GM19438 (cell line): ENCODE data around the gene SPOCK2.
"Not testable (repeated sequence)": the region's sequence is repeated elsewhere in the genome, so short reads cannot be mapped to it uniquely, and the experiment has no call there.

ENCODE experiments used
- ATAC-seq: cut with Tn5 transposase; IDR thresholded peaks from one replicate; pipeline ENCODE4 v1.9.1; 2021; ENCODE audit warnings: low read depth; ENCODE audit not compliant: unreplicated experiment

The SPOCK2 gene, protein sequence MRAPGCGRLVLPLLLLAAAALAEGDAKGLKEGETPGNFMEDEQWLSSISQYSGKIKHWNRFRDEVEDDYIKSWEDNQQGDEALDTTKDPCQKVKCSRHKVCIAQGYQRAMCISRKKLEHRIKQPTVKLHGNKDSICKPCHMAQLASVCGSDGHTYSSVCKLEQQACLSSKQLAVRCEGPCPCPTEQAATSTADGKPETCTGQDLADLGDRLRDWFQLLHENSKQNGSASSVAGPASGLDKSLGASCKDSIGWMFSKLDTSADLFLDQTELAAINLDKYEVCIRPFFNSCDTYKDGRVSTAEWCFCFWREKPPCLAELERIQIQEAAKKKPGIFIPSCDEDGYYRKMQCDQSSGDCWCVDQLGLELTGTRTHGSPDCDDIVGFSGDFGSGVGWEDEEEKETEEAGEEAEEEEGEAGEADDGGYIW

GRCh38 chr10:72087969-72088888, at the start of gene SPOCK2:
TSS of gene SPOCK2 (minus strand) at chr10:72088551. CDS start at chr10:72088328, 223 bp downstream.
- no peak for ATAC-seq

DNA sequence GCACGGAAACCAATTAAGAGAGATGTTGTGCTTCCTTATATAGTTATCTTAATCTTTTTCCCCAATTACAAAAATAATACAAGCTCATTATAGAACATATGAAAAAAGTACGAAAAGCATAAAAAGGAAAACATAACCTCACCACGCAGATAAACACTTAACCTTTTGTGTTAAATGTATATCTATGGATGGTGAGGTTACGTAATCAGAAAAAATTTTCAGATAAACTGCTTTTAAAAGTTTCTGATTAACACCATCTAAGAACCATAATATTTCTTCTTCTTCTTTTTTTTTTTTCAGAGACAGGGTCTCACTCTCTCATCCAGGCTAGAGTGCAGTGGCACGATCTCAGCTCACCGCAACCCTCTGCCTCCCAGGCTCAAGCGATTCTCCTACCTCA, 49.2 kb upstream of the SPOCK2 start:
- no peak for ATAC-seq

DNA sequence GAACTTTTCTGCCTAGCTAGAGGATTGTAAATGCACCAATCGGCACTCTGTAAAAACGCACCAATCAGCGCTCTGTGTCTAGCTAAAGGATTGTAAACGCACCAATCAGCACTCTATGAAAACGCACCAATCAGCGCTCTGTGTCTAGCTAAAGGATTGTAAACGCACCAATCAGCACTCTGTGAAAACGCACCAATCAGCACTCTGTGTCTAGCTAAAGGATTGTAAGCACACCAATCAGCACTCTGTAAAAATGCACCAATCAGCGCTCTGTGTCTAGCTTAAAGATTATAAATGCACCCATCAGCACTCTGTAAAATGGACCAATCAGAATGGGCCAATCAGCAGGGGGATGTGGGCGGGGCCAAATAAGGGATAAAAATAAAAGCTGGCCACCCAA, 47.9 kb upstream of the SPOCK2 start:
- ATAC-seq, result not testable (repeated sequence)

DNA sequence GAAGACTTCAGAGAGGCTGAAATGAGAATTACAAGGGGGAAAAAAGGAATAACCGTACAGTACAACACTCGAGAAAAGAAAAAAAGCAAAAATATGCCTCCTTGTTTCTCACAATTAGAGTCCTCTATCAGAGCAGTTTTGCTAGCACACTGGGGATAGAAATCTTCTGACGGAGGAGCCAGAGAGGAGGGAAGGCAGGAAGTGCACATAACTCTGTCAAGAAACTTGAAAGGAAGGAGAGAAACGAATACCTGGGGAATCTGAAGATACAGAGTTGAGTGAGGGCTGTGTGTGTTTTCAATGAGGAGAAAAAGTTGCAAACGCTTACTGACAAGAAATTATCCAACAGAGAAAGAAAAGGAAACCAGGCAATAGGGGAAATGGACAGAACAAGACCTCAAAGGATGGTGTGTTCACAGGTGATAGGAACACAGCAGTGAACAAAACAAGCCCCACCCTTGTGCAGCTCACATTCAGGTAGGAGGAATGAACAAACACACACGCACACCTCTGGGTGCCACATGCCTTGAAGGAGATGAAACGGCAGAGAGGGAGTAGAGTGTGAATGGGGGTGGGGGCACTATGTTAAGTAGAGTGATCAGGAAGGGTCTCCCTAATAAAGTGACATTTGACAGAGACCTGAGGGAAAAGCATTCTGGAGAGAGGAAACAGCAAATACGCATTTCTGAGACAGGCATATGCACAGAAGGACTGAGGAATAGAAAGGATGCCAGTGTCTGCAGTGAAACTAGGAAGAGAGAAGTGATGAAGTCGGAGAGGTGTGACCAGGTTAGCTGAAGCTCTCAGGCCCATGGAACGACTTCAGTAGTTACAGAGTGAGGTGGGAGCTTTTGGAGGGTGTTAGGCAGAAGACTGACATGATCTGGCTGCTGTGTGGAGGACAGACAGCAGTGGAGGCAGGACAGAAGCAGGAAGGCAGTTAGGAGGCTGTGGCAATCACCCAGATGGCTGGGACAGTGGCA, 46.7 kb upstream of the SPOCK2 start:
- ATAC-seq, result no peak

DNA sequence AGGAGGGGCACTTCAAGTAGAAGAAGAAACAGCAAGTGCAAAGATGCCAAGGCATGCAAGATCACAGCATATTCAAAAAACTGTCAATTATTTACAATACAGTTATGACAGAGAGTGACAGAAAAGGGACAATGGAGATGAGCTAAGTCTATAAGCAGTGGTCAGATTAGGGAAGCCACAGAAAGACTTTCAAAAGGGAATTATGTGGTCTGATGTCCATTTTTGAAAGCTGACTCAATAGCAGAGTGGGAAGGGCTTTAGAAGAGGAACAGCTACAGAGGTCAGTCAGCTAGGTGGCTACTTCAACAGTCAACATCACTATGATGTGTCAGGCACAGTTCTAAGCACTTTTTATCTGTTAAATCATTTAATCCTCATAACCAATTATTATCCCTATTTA, 45.2 kb upstream of the SPOCK2 start:
- ATAC-seq, result peak; percentile 77

- ATAC-seq, result no peak
Measured at GRCh38 chr10:72132854-72133253, 44.5 kb upstream of the SPOCK2 start.

DNA sequence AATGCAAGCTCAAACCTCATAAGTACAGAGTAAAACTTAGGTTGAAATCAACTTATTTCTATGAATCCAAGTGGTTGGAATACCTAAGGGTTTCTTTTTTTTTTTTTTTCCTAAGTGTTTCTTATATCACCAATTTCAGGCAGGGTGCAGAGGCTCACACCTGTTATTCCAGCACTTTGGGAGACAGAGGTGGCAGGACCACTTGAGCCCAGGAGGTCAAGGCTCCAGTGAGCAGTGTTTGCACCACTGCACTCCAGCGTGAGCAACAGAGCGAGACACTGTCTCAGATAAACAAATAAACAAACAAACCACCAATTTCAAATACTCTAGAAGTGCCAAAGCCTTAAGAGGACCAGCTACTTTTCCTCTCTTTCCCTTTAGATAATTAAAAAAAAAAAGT, 39.2 kb upstream of the SPOCK2 start:
- no peak for ATAC-seq

- ATAC-seq, result no peak
Measured at GRCh38 chr10:72126872-72127232, 38.5 kb upstream of the SPOCK2 start.

- no peak for ATAC-seq
Measured at GRCh38 chr10:72126184-72126871, 38.0 kb upstream of the SPOCK2 start.

- ATAC-seq, result no peak
Measured at GRCh38 chr10:72124989-72125388, 36.6 kb upstream of the SPOCK2 start.

DNA sequence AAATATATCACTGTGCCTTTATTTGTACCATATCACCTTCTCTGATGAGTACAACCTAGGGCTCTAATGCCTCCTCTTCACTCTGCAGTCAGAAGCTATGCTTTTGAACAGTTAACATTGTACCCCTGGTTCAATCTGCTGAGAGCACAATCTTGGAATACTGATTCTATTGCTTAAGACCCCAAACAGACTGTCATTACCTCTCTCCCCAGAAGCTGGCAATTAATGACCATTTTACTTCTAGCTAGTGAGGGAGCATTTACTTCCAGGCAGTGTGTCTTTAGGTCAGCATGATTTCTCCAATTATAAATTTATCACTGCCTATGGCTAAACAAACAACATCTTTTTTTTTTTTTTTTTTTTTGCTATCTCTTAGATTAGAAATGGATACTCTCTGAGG, 36.0 kb upstream of the SPOCK2 start:
- no peak for ATAC-seq

GRCh38 chr10:72123616-72124015, 35.3 kb upstream of the SPOCK2 start:
- ATAC-seq, result no peak

- ATAC-seq, result no peak
Measured at GRCh38 chr10:72122221-72122620, 33.9 kb upstream of the SPOCK2 start.

DNA sequence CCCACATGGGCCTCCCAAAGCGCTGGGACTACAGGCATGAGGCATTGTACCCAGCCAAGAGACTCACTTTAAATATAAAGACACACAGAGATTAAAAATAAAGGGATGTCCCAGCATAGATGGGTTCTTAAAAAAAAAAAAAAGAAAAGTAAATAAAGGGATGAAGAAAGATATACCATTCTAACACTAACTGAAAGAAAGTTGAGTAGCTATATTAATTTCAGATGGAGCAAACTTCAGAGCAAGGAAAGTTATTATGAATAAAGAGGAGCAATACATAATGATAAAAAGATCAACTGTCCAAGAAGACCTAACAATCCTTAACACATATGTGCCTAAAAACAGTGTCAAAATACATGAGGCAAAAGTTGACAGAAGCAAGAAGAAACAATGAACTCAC, 33.0 kb upstream of the SPOCK2 start:
- ATAC-seq, result no peak

GRCh38 chr10:72116372-72116771, 28.0 kb upstream of the SPOCK2 start:
- ATAC-seq, result no peak

- ATAC-seq, result no peak
Measured at GRCh38 chr10:72114706-72115450, 26.5 kb upstream of the SPOCK2 start.

GRCh38 chr10:72110673-72111401, 22.5 kb upstream of the SPOCK2 start:
- ATAC-seq, result no peak

DNA sequence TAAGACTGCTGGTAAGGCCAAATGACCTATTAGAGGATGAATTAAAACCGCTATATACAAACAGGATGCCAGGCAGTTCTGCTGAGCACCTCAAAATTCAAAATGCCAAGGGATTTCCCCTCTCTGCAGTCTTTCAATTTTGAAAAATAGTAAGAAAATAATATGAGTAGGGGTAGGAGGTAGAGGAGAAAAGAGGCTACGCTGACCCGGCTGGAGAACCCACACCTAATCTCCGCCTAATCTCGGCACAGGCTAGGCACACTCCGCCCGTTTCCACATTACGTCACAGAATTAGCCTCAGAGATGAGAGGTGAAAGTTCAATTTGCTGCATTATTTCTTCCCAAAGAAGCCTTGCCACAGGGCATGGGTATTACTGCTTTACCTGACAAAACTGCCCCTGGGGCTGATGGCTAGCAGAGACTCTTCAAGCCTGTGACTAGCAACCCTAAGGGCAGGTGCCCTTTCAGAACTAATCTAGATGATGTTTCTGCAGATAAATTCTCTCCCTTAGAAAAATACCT, 21.3 kb upstream of the SPOCK2 start:
- ATAC-seq, result no peak
